C4-2B (cell line): ENCODE measurements around the gene TMEM54.

Source experiments
- CTCF ChIP-seq: fragments of 450-650 bp; conservative IDR thresholded peaks from 2 replicates; pipeline ENCODE4 v1.5.1; 2017; ENCODE audit warnings: mild to moderate bottlenecking
- ZFX ChIP-seq: fragments of 450-650 bp; IDR thresholded peaks from 2 replicates; pipeline ENCODE4 v1.6.1; 2017

GRCh38 chr1:32889731-32890278, 11.4 kb downstream of the TMEM54 start:
- TF ChIP-seq CTCF (no peak), ZFX (no peak)
